ENCODE data around the gene LPO. TPM values are rescaled to one million over a fixed set of nuclear protein-coding genes. Genes with fewer than 3 reads are reported as not detected.

LPO gene
- total and polyA plus RNA-seq, 9 of the 15 experiments (the other 6 are each of a cell fraction or from before 2014, with no cell fraction given): 0.07 to 0.11 TPM; not detected in 7

- TF ChIP-seq MTA2 (IDR thresholded peaks at IDR 0.05; ENCODE audit: low read depth) (no peak), NFE2 (IDR thresholded peaks at IDR 0.05; ENCODE audit: low read depth) (no peak), STAT5B (CRISPR knock-in tag; IDR thresholded peaks at IDR 0.05) (no peak), BRD9 (IDR thresholded peaks at IDR 0.05; ENCODE audit: low read depth, partially characterized antibody) (no peak), RBM15 (IDR thresholded peaks at IDR 0.05; ENCODE audit: insufficient read depth, low read length) (no peak), THAP7 (CRISPR knock-in tag; IDR thresholded peaks at IDR 0.05) (no peak), ZNF263 (CRISPR knock-in tag; IDR thresholded peaks at IDR 0.05; ENCODE audit: borderline replicate concordance) (no peak), RERE (CRISPR knock-in tag; IDR thresholded peaks at IDR 0.05; ENCODE audit: borderline replicate concordance) (no peak)
Measured at GRCh38 chr17:58263773-58264172, 25.4 kb downstream of the LPO start (continued).

Data from K562 (cell line).